Transverse colon (tissue), 4 donors: ENCODE data around the gene OR2AT4. TPM values are rescaled to one million over a fixed set of nuclear protein-coding genes. Genes with fewer than 3 reads are reported as not detected.

ENCODE experiments used
- DNase-seq: peaks from one replicate; pipeline ENCODE4 v3.0.0-alpha.2; 2019
- H3K27ac ChIP-seq, 4 donors: fragments of 200-600 bp; sonication (generic); 2 replicates each; pipeline ENCODE4 v1.5.1; 2016 to 2018; ENCODE audit warnings: inconsistent platforms in 4 of 4
- H3K27me3 ChIP-seq: fragments of 200-600 bp; sonication (generic); 2 replicates; pipeline ENCODE4 v1.5.1; 2017; ENCODE audit warnings: inconsistent platforms
- H3K36me3 ChIP-seq, 4 donors: fragments of 200-600 bp; sonication (generic); 2 replicates each; pipeline ENCODE4 v1.5.1; 2017 to 2019; ENCODE audit warnings: inconsistent platforms in 4 of 4
- H3K4me1 ChIP-seq, 4 donors: fragments of 200-600 bp; sonication (generic); 2 replicates each; pipeline ENCODE4 v1.5.1; 2017 to 2020; ENCODE audit warnings: inconsistent platforms in 4 of 4
- H3K4me3 ChIP-seq, 4 donors: fragments of 200-600 bp; sonication (generic); 1 replicate in 1 of 4; 2 replicates in 3 of 4; pipeline versions ENCODE4 v1.5.1 to v1.6.1; 2017 to 2019; ENCODE audit warnings: inconsistent platforms in 4 of 4
- H3K9me3 ChIP-seq, 2 donors: fragments of 200-600 bp; sonication (generic); 2 replicates each; pipeline ENCODE4 v1.5.1; 2017 to 2019; ENCODE audit warnings: inconsistent platforms in 2 of 2
- CTCF ChIP-seq, 5 experiments: fragments of 200-600 bp in 3 of 5; fragments of 450-650 bp in 2 of 5; sonication (generic) in 3 of 5; IDR thresholded peaks; 1 replicate in 2 of 5; 2 replicates in 3 of 5; pipeline ENCODE4 v1.5.1; 2016 to 2017; ENCODE audit warnings: antibody characterized with exemption in 5 of 5, inconsistent platforms in 3 of 5, mild to moderate bottlenecking in 2 of 5, moderate library complexity in 1 of 5
- EP300 ChIP-seq: sonication (generic); formaldehyde crosslinking; IDR thresholded peaks from one replicate; pipeline ENCODE4 v1.6.1; 2017; ENCODE audit warnings: antibody characterized with exemption, low read depth
- POLR2A ChIP-seq: fragments of 450-650 bp; IDR thresholded peaks from one replicate; pipeline ENCODE4 v1.6.1; 2016; ENCODE audit warnings: antibody characterized with exemption, mild to moderate bottlenecking, moderate library complexity
- POLR2AphosphoS5 ChIP-seq, 3 donors: sonication (generic); formaldehyde crosslinking; IDR thresholded peaks; one replicate each; pipeline ENCODE4 v1.6.1; 2016; ENCODE audit warnings: antibody characterized with exemption in 3 of 3
- WGBS, 2 donors: methylation state at CpG; one replicate each; pipeline ENCODE4 v1.1.5; 2018; ENCODE audit warnings: low coverage in 1 of 2; 5-methylcytosine and 5-hydroxymethylcytosine counted together
- in situ Hi-C, 4 donors: fragments of 200-750 bp; cut with MboI; loops; one replicate each; pipeline versions ENCODE4 v1.15.0 to v1.15.1; 2017; ENCODE audit warnings: low sequenced_read_pairs in 3 of 4, low pct_ligation_motif_present in 1 of 4, low pct_unique_long_range_greater_than_20kb in 1 of 4
- intact Hi-C: fragments of 100-400 bp; cut with DNase I; formaldehyde crosslinking; loops from one replicate; pipeline ENCODE4 v1.15.1; 2023; ENCODE audit warnings: low total_unique reads
- total RNA-seq, 4 donors: library from RNA; depleted of rRNA; stranded (reverse); fragments of >200 nt; gene quantifications; one replicate each; pipeline ENCODE4 v1.1.0, GENCODE V29; 2016

Gene OR2AT4
- total RNA-seq, 4 donors from 2014 or later = not detected

- no peaks in the 10 kb centered on the region for H3K9me3 ChIP-seq
- DNase-seq = no peak
- WGBS, 2 donors = 56 to 85% methylated on average over 1 of the region's 1 CpG
- H3K27me3 ChIP-seq = no peaks in the 10 kb centered on the region
- no peak overlapping the region for H3K4me3 ChIP-seq
- H3K36me3 ChIP-seq = no peaks in the 10 kb centered on the region
- H3K4me1 ChIP-seq = no peaks in the 10 kb centered on the region
- intact Hi-C loops (no loop called here), in situ Hi-C loops (loop anchor here in 2 of 4 donors (5.0 to 10.0 kb wide), 3 partner anchors 77 to 112 kb away; no protein-coding TSS in a partner anchor)
- TF ChIP-seq POLR2A (no peak), CTCF (IDR thresholded peaks at IDR 0.05) (no peak), POLR2AphosphoS5 (IDR thresholded peaks at IDR 0.05) (no peak), EP300 (no peak)
- no peak overlapping the region for H3K27ac ChIP-seq
Observed at GRCh38 chr11:75135651-75136050, 39.0 kb upstream of the OR2AT4 start.

GRCh38 chr11:75135021-75135650 lies 38.5 kb upstream of the OR2AT4 start:
- DNase-seq = no peak
- no peak overlapping the region for H3K4me3 ChIP-seq
- H3K36me3 ChIP-seq = no peaks in the 10 kb centered on the region
- in situ Hi-C loops = loop anchor here in 2 of 4 donors (5.0 to 10.0 kb wide), 3 partner anchors 77 to 112 kb away; no protein-coding TSS in a partner anchor
- no peak for TF ChIP-seq EP300
- TF ChIP-seq POLR2AphosphoS5 (IDR thresholded peaks at IDR 0.05) = no peak
- no peak for TF ChIP-seq CTCF (IDR thresholded peaks at IDR 0.05)
- TF ChIP-seq POLR2A = no peak
- no peak overlapping the region for H3K27ac ChIP-seq
- 67% methylated on average over 5 of the region's 5 CpGs; no CpG with 5 or more reads in 1 of the 2 donors for WGBS, 2 donors
- no peaks in the 10 kb centered on the region for H3K4me1 ChIP-seq
- intact Hi-C loops = no loop called here
- no peaks in the 10 kb centered on the region for H3K9me3 ChIP-seq
- H3K27me3 ChIP-seq = no peaks in the 10 kb centered on the region

GRCh38 chr11:75133976-75134375 lies 37.3 kb upstream of the OR2AT4 start:
- in situ Hi-C loops = loop anchor here in 1 of 4 donors (10.0 kb wide), 1 partner anchor 109 kb away; no protein-coding TSS in a partner anchor

GRCh38 chr11:75132080-75132479 lies 35.4 kb upstream of the OR2AT4 start:
- in situ Hi-C loops (loop anchor here in 1 of 4 donors (10.0 kb wide), 1 partner anchor 107 kb away; no protein-coding TSS in a partner anchor), intact Hi-C loops (no loop called here)
- Histone ChIP-seq H3K9me3 (no peaks in the 10 kb centered on the region), H3K27me3 (no peaks in the 10 kb centered on the region), H3K4me1 (no peaks in the 10 kb centered on the region), H3K36me3 (no peaks in the 10 kb centered on the region), H3K27ac (no peak overlapping the region), H3K4me3 (no peak overlapping the region)
- TF ChIP-seq CTCF (IDR thresholded peaks at IDR 0.05) (no peak), EP300 (no peak), POLR2AphosphoS5 (IDR thresholded peaks at IDR 0.05) (no peak), POLR2A (no peak)
- DNase-seq = no peak
- 57 to 87% methylated on average over 1 to 3 of the region's 3 CpGs for WGBS, 2 donors

More at GRCh38 chr11:75133976-75134375, 37.3 kb upstream of the OR2AT4 start:
- no peaks in the 10 kb centered on the region for H3K27me3 ChIP-seq
- no peaks in the 10 kb centered on the region for H3K9me3 ChIP-seq
- no peaks in the 10 kb centered on the region for H3K4me1 ChIP-seq
- intact Hi-C loops = no loop called here
- TF ChIP-seq POLR2AphosphoS5 (IDR thresholded peaks at IDR 0.05) (no peak), CTCF (IDR thresholded peaks at IDR 0.05) (no peak), POLR2A (no peak), EP300 (no peak)
- no peaks in the 10 kb centered on the region for H3K36me3 ChIP-seq
- no peak overlapping the region for H3K4me3 ChIP-seq
- H3K27ac ChIP-seq = no peak overlapping the region
- WGBS, 2 donors = 68 to 71% methylated on average over 5 to 6 of the region's 6 CpGs
- DNase-seq = no peak
